Epithelial cell of esophagus (primary cell): Measurements from ENCODE around the gene PRAC2.

ENCODE experiments used
- DNase-seq: peaks from one replicate; pipeline ENCODE4 v3.0.0; 2010; ENCODE audit warnings: low read depth
- H3K4me3 ChIP-seq: 2 replicates; pipeline ENCODE4 v1.5.1; 2011; ENCODE audit warnings: mild to moderate bottlenecking, low read length, control low read depth
- TF ChIP-seq, protein P1 (sequence below): IDR thresholded peaks from 2 replicates; pipeline ENCODE4 v1.5.1; 2011; ENCODE audit warnings: low read depth, mild to moderate bottlenecking, low read length, control low read depth, inconsistent platforms; ENCODE audit not compliant: insufficient read depth; ENCODE audit errors: missing control alignments

Gene PRAC2

DNA sequence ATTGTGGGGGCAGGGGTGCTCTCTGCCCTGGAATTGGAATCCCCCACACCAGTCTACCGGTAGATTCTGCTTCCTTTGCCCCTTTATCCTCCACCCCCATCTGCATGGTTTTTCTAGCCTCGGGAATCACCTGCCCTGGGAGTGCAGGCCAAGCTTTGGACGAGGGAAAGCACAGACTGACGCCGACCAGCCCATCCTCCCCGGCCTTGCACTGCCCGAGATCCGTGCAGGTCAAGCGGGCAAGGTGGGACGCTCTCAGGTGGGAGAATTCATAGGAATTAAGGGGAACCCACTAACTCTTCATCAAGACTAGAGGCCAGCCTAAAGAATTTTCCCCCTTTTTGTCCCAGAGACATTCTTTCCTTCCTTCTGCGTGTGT is 15.4 kb downstream of the PRAC2 start:
- no peak for DNase-seq
- TF ChIP-seq, protein P1, sequence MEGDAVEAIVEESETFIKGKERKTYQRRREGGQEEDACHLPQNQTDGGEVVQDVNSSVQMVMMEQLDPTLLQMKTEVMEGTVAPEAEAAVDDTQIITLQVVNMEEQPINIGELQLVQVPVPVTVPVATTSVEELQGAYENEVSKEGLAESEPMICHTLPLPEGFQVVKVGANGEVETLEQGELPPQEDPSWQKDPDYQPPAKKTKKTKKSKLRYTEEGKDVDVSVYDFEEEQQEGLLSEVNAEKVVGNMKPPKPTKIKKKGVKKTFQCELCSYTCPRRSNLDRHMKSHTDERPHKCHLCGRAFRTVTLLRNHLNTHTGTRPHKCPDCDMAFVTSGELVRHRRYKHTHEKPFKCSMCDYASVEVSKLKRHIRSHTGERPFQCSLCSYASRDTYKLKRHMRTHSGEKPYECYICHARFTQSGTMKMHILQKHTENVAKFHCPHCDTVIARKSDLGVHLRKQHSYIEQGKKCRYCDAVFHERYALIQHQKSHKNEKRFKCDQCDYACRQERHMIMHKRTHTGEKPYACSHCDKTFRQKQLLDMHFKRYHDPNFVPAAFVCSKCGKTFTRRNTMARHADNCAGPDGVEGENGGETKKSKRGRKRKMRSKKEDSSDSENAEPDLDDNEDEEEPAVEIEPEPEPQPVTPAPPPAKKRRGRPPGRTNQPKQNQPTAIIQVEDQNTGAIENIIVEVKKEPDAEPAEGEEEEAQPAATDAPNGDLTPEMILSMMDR, result no peak
- no peak overlapping the region for H3K4me3 ChIP-seq

DNA sequence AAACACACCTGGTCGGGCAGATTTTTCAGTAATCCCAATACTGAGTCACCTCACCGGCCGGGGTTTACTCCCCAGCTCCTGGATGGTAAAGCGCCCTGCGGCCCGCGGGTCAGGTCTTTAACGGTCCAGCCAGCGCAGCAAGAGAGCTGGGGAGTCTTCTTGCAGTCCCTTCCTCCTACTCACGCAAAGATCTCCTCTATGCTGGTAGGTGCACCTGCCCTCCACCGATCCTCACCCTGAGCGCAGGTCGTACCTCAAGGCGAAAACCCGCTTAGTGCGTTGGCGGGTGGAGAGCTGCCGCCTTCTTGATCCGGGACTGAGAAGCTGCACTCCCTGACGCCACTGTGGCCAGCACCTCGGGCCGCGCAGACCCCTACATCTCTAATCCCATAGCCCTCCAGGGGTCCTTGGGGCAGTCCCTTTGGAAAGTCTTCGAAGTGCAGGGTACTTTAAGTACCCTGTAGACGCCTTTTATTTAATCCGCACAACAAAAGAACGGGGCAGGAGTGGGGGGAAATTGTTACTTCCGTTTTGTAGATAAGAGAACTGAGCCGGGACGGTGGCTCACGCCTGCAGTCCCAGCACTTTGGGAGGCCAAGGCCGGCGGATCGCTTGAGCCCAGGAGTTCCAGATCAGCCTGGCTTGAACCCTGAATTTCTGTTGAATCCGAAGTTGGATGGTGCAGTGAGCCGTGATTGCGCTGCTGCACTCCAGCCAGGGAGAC is 16.0 kb downstream of the PRAC2 start:
- DNase-seq, result peak; percentile 32
- H3K4me3 ChIP-seq, result no peak overlapping the region
- TF ChIP-seq, protein P1, result no peak

DNA sequence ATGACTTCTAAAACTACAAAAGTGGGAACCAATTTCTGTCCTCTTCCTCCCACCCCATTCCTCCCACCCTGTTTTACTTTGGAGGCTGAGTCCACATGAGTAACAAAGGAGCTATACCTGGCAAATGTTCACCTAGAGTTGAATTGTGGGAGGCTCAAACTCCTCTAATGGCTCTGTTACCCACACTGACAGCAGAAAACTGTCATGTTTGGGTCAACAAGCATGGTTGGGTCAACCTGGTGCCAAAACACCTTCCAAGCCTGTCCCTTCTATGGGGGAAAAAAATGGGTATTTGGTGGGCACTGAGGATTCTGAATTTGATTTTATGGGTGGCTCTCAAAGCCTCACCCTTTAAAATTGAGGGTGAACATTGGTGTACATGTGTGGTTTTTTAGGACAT is 17.6 kb downstream of the PRAC2 start:
- TF ChIP-seq, protein P1, result no peak
- H3K4me3 ChIP-seq, result no peak overlapping the region
- DNase-seq, result no peak

DNA sequence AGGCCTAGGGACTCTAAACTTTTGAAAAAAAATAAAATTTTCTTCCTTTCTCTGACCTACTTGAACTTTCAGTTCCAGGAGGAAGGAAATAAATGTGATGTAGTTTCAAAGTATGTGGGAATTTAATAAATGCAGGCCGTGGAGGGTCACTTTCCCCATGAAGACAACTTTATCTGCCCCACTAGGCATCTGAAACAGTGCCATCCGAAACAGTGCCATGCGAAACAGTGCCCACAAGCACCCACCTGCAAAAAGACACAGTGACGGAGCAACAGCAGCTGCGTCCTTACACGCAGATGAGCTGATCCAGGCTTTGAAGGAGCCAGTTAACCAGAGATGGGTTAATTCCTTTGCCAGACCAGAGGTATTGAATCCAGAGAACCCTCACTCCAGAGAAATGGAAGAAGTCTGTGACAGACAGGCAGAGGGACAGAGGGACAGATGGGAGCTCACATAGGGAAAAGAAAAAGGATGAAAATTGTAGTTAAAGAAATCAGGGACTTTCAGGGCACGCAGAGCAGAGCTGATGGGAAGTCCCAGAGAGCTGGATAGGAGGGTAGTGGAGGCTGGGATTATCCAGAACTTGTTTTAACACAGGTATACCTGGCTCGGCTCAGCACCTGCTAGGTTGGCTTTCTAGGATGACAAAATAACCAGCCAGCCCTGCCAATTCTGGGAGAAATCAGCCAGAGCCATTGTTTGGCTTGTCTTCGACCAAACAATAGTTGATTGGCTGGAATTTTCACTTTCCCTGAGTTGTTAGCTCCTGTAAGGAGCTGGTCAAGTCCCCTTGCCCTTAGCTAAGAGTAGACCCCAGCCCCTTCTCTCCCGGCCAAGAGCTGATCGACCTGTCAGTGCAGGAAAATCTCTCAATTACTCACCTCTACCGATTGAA is 22.6 kb downstream of the PRAC2 start:
- H3K4me3 ChIP-seq, result no peak overlapping the region
- DNase-seq, result no peak
- TF ChIP-seq, protein P1, result no peak

DNA sequence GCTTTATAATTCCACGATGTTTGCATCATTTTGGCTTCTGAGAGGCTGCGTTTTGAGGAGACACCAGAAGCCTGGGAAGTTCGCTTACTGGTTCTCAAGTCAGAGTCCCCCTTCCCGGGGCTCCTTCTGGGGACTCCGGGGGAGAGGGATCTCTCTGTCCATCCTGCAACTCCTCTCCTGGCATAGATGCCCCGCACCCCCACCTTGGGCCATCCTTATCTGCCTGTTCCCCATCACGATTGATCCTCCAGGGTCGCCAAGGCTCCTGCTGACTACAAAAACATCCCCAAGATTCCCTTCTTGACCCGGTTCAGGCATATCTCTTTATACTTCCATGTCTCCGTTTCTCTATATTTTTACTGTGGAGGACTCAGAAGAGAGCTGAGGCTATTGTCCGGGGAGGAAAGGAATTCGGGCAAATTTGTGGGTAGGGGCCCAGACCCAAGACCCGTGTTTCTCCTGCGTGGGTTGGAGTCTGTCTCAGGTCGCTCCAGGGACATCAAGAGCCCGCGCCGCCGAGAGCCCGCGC is 24.0 kb downstream of the PRAC2 start:
- TF ChIP-seq, protein P1, result no peak
- H3K4me3 ChIP-seq, result no peak overlapping the region
- DNase-seq, result no peak

DNA sequence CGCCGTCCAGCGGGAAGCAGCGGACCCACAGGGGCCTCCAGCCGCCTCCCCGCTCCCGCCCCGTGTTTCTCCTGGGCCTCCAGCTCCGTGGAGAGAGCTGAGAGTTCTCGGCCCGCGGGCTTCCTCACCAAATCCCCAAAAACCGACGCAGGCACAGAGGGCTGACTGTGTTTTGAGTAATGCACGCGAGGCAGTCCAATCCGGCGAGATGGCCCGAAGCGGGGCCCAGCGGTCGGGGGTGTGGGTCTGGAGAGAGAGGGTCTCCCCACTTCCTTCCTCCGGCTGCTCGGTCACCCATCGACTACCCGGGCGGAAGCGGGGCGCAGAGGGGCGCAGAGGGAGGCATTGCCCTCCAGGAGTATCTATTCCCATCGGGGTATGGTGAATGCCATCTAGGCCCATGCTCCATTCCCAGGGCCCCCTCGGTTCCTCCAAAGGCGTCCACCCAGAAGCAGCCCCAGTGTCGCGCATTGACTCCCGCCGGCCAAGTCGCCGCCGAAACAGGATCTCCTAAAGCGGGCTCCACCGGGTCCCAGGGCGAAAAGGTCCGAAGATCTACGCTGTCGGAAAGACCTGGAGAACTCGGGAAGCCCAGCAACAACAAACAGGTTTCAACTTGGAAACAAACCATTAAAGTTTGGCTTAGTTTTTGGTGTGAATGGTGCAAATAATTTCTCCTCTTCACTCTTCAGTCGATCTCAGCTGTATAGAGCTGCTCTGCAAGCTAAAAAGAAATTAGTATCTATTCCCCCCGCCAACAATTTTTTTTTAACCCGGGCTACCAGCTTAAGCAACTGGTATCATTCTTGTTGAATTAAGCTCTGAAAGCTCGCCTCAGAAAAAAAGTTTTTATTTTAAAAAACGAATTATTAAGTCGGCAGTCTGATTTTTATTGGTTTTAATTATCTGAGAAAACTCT is 24.7 kb downstream of the PRAC2 start:
- DNase-seq, result no peak
- TF ChIP-seq, protein P1, result no peak
- H3K4me3 ChIP-seq, result no peak overlapping the region
